Activated naive CD4-positive, alpha-beta T cell treated with anti-CD3 and anti-CD28 coated beads, Interleukin-2, amount 10 ng/mL, durations not matched to agents 7 days and 5 days (primary cell): ENCODE data around the gene LRP11.
A peak's percentile ranks its signal among the peaks of the same experiment; 100 is the strongest.
"Not testable (repeated sequence)": the region's sequence is repeated elsewhere in the genome, so short reads cannot be mapped to it uniquely, and the experiment has no call there.

ENCODE experiments used
- CTCF ChIA-PET: fragments of 350-600 bp; sonication (Branson Sonifier 250); formaldehyde crosslinking; loops from one replicate; lab custom pipeline; 2021; ENCODE audit warnings: antibody characterized with exemption; lab: Charles Lee
- DNase-seq: peaks from one replicate; pipeline ENCODE4 v3.0.0-alpha.2; 2020
- H3K27ac Mint-ChIP-seq: one replicate; pipeline ENCODE4 v1.8.0; 2021; ENCODE audit warnings: mild to moderate bottlenecking, moderate library complexity, mixed read lengths
- H3K27me3 Mint-ChIP-seq: one replicate; pipeline ENCODE4 v1.8.0; 2021; ENCODE audit warnings: mild to moderate bottlenecking, mixed read lengths
- H3K36me3 Mint-ChIP-seq: one replicate; pipeline ENCODE4 v1.8.0; 2021; ENCODE audit warnings: mixed read lengths
- H3K4me1 Mint-ChIP-seq: one replicate; pipeline ENCODE4 v1.8.0; 2021; ENCODE audit warnings: mixed read lengths
- H3K4me3 Mint-ChIP-seq: one replicate; pipeline ENCODE4 v1.8.0; 2021; ENCODE audit warnings: mild to moderate bottlenecking, moderate library complexity, mixed read lengths
- H3K9me3 Mint-ChIP-seq: one replicate; pipeline ENCODE4 v1.8.0; 2021; ENCODE audit warnings: mixed read lengths

The LRP11 gene

GRCh38 chr6:149863698-149864577 is at the start of gene LRP11:
Gene LRP11 (minus strand): TSS chr6:149864359. CDS start chr6:149864020, 339 bp downstream.
- H3K9me3 Mint-ChIP-seq, result no peaks in the 10 kb centered on the region
- peak within 1 kb of the TSS; percentile 80 for H3K4me3 Mint-ChIP-seq
- H3K4me1 Mint-ChIP-seq, result peaks cover 17% of the 10 kb centered on the region
- no peaks in the 10 kb centered on the region for H3K36me3 Mint-ChIP-seq
- CTCF ChIA-PET, result interaction anchor here (1.1 to 3.3 kb wide), 5 partner anchors 10 to 318 kb away, joined by 3 to 12 read pairs (median 3); partner anchors contain the start of gene PPIL4
- peak within 1 kb of the TSS; percentile 74 for H3K27ac Mint-ChIP-seq
- H3K27me3 Mint-ChIP-seq, result peaks cover 44% of the 10 kb centered on the region
- DNase-seq, result peak; percentile 85

GRCh38 chr6:149913540-149914240 is 49.5 kb upstream of the LRP11 start:
- CTCF ChIA-PET, result no interaction called here
- H3K27me3 Mint-ChIP-seq, result peaks cover 64% of the 10 kb centered on the region

GRCh38 chr6:149913085-149913484 is 48.9 kb upstream of the LRP11 start:
- H3K9me3 Mint-ChIP-seq, result peaks cover 6% of the 10 kb centered on the region

More at GRCh38 chr6:149913540-149914240, 49.5 kb upstream of the LRP11 start:
- Mint-ChIP-seq H3K9me3 (peaks cover 3% of the 10 kb centered on the region), H3K36me3 (no peaks in the 10 kb centered on the region), H3K4me1 (no peaks in the 10 kb centered on the region), H3K4me3 (no peak overlapping the region), H3K27ac (no peak overlapping the region)
- DNase-seq, result no peak

GRCh38 chr6:149912680-149913079 is 48.5 kb upstream of the LRP11 start:
- H3K4me1 Mint-ChIP-seq, H3K36me3 Mint-ChIP-seq, DNase-seq, H3K4me3 Mint-ChIP-seq, CTCF ChIA-PET, H3K27ac Mint-ChIP-seq, H3K9me3 Mint-ChIP-seq: not testable (repeated sequence)
- H3K27me3 Mint-ChIP-seq, result peaks cover 55% of the 10 kb centered on the region

More at GRCh38 chr6:149913085-149913484, 48.9 kb upstream of the LRP11 start:
- no peak overlapping the region for H3K27ac Mint-ChIP-seq
- H3K4me3 Mint-ChIP-seq, result no peak overlapping the region
- H3K36me3 Mint-ChIP-seq, result no peaks in the 10 kb centered on the region
- DNase-seq, result no peak
- H3K4me1 Mint-ChIP-seq, result no peaks in the 10 kb centered on the region
- peaks cover 59% of the 10 kb centered on the region for H3K27me3 Mint-ChIP-seq
- CTCF ChIA-PET, result no interaction called here

- Mint-ChIP-seq H3K9me3 (peaks cover 10% of the 10 kb centered on the region), H3K27me3 (peaks cover 51% of the 10 kb centered on the region), H3K4me1 (no peaks in the 10 kb centered on the region), H3K36me3 (no peaks in the 10 kb centered on the region), H3K27ac (no peak overlapping the region), H3K4me3 (no peak overlapping the region)
- DNase-seq, result no peak
- CTCF ChIA-PET, result no interaction called here
Measured at GRCh38 chr6:149910721-149911151, 46.6 kb upstream of the LRP11 start.

- no peak overlapping the region for H3K27ac Mint-ChIP-seq
- peaks cover 53% of the 10 kb centered on the region for H3K27me3 Mint-ChIP-seq
- H3K9me3 Mint-ChIP-seq, result peaks cover 10% of the 10 kb centered on the region
- H3K4me1 Mint-ChIP-seq, result no peaks in the 10 kb centered on the region
- no peak for DNase-seq
- CTCF ChIA-PET, result no interaction called here
- no peaks in the 10 kb centered on the region for H3K36me3 Mint-ChIP-seq
- H3K4me3 Mint-ChIP-seq, result no peak overlapping the region
Measured at GRCh38 chr6:149909701-149910470, 45.7 kb upstream of the LRP11 start.

- H3K36me3 Mint-ChIP-seq, CTCF ChIA-PET, H3K4me3 Mint-ChIP-seq, H3K27ac Mint-ChIP-seq, H3K4me1 Mint-ChIP-seq, DNase-seq: not testable (repeated sequence)
- Mint-ChIP-seq H3K9me3 (peaks cover 10% of the 10 kb centered on the region), H3K27me3 (peaks cover 52% of the 10 kb centered on the region)
Measured at GRCh38 chr6:149908480-149908879, 44.3 kb upstream of the LRP11 start.

- peaks cover 10% of the 10 kb centered on the region for H3K9me3 Mint-ChIP-seq
- H3K4me3 Mint-ChIP-seq, result no peak overlapping the region
- no peaks in the 10 kb centered on the region for H3K4me1 Mint-ChIP-seq
- no peak overlapping the region for H3K27ac Mint-ChIP-seq
- no peaks in the 10 kb centered on the region for H3K36me3 Mint-ChIP-seq
- no peak for DNase-seq
- CTCF ChIA-PET, result no interaction called here
- peaks cover 45% of the 10 kb centered on the region for H3K27me3 Mint-ChIP-seq
Measured at GRCh38 chr6:149907317-149907716, 43.2 kb upstream of the LRP11 start.

- H3K27ac Mint-ChIP-seq, result no peak overlapping the region
- H3K36me3 Mint-ChIP-seq, result no peaks in the 10 kb centered on the region
- H3K4me3 Mint-ChIP-seq, result no peak overlapping the region
- H3K27me3 Mint-ChIP-seq, result peaks cover 45% of the 10 kb centered on the region
- CTCF ChIA-PET, result interaction anchor here (0.8 kb wide), 1 partner anchor 67 kb away, joined by 3 read pairs; no protein-coding TSS in a partner anchor
- peaks cover 10% of the 10 kb centered on the region for H3K9me3 Mint-ChIP-seq
- no peaks in the 10 kb centered on the region for H3K4me1 Mint-ChIP-seq
- DNase-seq, result no peak
Measured at GRCh38 chr6:149906405-149906804, 42.2 kb upstream of the LRP11 start.

GRCh38 chr6:149905911-149906371 is 41.8 kb upstream of the LRP11 start:
- Mint-ChIP-seq H3K4me1 (no peaks in the 10 kb centered on the region), H3K9me3 (peaks cover 10% of the 10 kb centered on the region), H3K36me3 (no peaks in the 10 kb centered on the region), H3K4me3 (no peak overlapping the region), H3K27me3 (peaks cover 48% of the 10 kb centered on the region), H3K27ac (no peak overlapping the region)
- no peak for DNase-seq
- CTCF ChIA-PET, result no interaction called here

- no peak for DNase-seq
- Mint-ChIP-seq H3K4me3 (no peak overlapping the region), H3K27ac (no peak overlapping the region), H3K27me3 (peaks cover 50% of the 10 kb centered on the region), H3K9me3 (peaks cover 10% of the 10 kb centered on the region), H3K4me1 (no peaks in the 10 kb centered on the region), H3K36me3 (no peaks in the 10 kb centered on the region)
- CTCF ChIA-PET, result interaction anchor here (0.6 kb wide), 1 partner anchor 23 kb away, joined by 3 read pairs; no protein-coding TSS in a partner anchor
Measured at GRCh38 chr6:149905371-149905910, 41.3 kb upstream of the LRP11 start.

GRCh38 chr6:149904661-149905370 is 40.7 kb upstream of the LRP11 start:
- Mint-ChIP-seq H3K27ac (no peak overlapping the region), H3K27me3 (peaks cover 49% of the 10 kb centered on the region), H3K9me3 (peaks cover 10% of the 10 kb centered on the region), H3K4me3 (no peak overlapping the region), H3K4me1 (no peaks in the 10 kb centered on the region), H3K36me3 (no peaks in the 10 kb centered on the region)
- CTCF ChIA-PET, result interaction anchor here (0.6 kb wide), 1 partner anchor 22 kb away, joined by 3 read pairs; no protein-coding TSS in a partner anchor
- DNase-seq, result no peak
